Ovary (tissue), 9 donors: ENCODE measurements around the gene CDH20. TPM values are rescaled to one million over a fixed set of nuclear protein-coding genes. Genes with fewer than 3 reads are reported as not detected.

ENCODE experiments used
- DNase-seq, 5 donors: peaks; one replicate each; pipeline ENCODE4 v3.0.0-alpha.2; 2019 to 2020
- H3K27ac ChIP-seq, 2 donors: fragments of 200-600 bp; one replicate each; pipeline versions ENCODE4 v1.5.1 to v1.8.0; 2019 to 2022
- H3K27me3 ChIP-seq: fragments of 200-600 bp; one replicate; pipeline ENCODE4 v1.8.0; 2022
- H3K36me3 ChIP-seq: fragments of 200-600 bp; sonication (generic); one replicate; pipeline ENCODE4 v1.5.1; 2019
- H3K4me1 ChIP-seq: one replicate; pipeline ENCODE4 v1.8.1; 2013; ENCODE audit warnings: mild to moderate bottlenecking, moderate library complexity; ENCODE audit not compliant: insufficient read depth
- H3K4me3 ChIP-seq: fragments of 200-600 bp; sonication (generic); one replicate; pipeline ENCODE4 v1.5.1; 2017
- H3K9me3 ChIP-seq, 2 donors: fragments of 200-600 bp in 1 of 2; sonication (generic) in 1 of 2; one replicate each; pipeline versions ENCODE4 v1.5.1 to v1.8.1; 2013 to 2019; ENCODE audit warnings: mild to moderate bottlenecking in 1 of 2, moderate library complexity in 1 of 2
- EP300 ChIP-seq: sonication (generic); formaldehyde crosslinking; IDR thresholded peaks from one replicate; pipeline ENCODE4 v1.6.1; 2017; ENCODE audit warnings: antibody characterized with exemption
- POLR2A ChIP-seq: fragments of 450-650 bp; IDR thresholded peaks from one replicate; pipeline ENCODE4 v1.6.1; 2017; ENCODE audit warnings: antibody characterized with exemption, mild to moderate bottlenecking, moderate library complexity
- WGBS, 3 donors: extraction: QIAGEN DNeasy Blood & Tissue Kit in 1 of 3; methylation state at CpG; one replicate each; pipeline versions ENCODE4 v1.1.5 to v1.1.7; 2013 to 2017; 5-methylcytosine and 5-hydroxymethylcytosine counted together
- intact Hi-C, 4 donors: fragments of 100-400 bp; cut with DNase I; formaldehyde crosslinking; loops; one replicate each; pipeline versions ENCODE4 v1.11.0 to v1.15.1; 2022 to 2023
- polyA plus RNA-seq, 2 donors: library from polyadenylated mRNA; stranded (reverse); fragments of 200-250 nt in 1 of 2; fragments of 350-450 nt in 1 of 2; fragmentation: Illumina TruSeq in 1 of 2; extraction: RNeasy Lipid Tissue Mini Kit (QIAGEN cat#74804) in 1 of 2; gene quantifications; one replicate each; pipeline ENCODE4 v1.2.3, GENCODE V29; 2013 to 2014
- total RNA-seq, 7 donors: library from RNA; depleted of rRNA in 2 of 7; stranded (reverse); fragments of >200 nt in 2 of 7; fragmentation: NEBNext Ultra II Directional in 3 of 7; extraction: Animal tissue kit (Norgen Biotek cat#: 25700) in 3 of 7; gene quantifications; one replicate each; pipeline versions ENCODE4 v1.1.0 to v1.2.4, GENCODE V29; 2016 to 2023
- TF ChIP-seq, protein P1 (sequence below), 3 donors: fragments of 450-650 bp in 2 of 3; fragments of 200-600 bp in 1 of 3; IDR thresholded peaks; one replicate each; pipeline versions ENCODE4 v1.5.1 to v1.8.0; 2016 to 2022; ENCODE audit warnings: antibody characterized with exemption in 3 of 3, mild to moderate bottlenecking in 1 of 3
- donor health status: DM: no; HTN: no; CAD: no; lungs with moderate emphysema.
- donor health status: DM: no; HTN: no; CAD: no.
- donor health status: Bipolar disorder and iron deficiency.
- donor health status: DM: yes; HTN: yes; CAD: no.
- donor health status: DM: no; HTN: no; CAD: no.
- donor health status: DM: yes; HTN: yes; CAD: no.

The CDH20 gene
- total and polyA plus RNA-seq, 9 donors = under 0.01 to 0.07 (median 0.04) TPM; not detected in 5

GRCh38 chr18:61290616-61291015, 42.6 kb upstream of the CDH20 start:
- no peak for DNase-seq
- Histone ChIP-seq H3K27me3 (no peaks in the 10 kb centered on the region), H3K4me3 (no peak overlapping the region), H3K4me1 (no peaks in the 10 kb centered on the region), H3K27ac (no peak overlapping the region), H3K36me3 (no peaks in the 10 kb centered on the region), H3K9me3 (no peaks in the 10 kb centered on the region)
- intact Hi-C loops = no loop called here
- WGBS, 3 donors = 94 to 95% (median 94%) methylated on average over 5 of the region's 5 CpGs
- TF ChIP-seq POLR2A = no peak
- no peak for TF ChIP-seq EP300
- TF ChIP-seq, protein P1, sequence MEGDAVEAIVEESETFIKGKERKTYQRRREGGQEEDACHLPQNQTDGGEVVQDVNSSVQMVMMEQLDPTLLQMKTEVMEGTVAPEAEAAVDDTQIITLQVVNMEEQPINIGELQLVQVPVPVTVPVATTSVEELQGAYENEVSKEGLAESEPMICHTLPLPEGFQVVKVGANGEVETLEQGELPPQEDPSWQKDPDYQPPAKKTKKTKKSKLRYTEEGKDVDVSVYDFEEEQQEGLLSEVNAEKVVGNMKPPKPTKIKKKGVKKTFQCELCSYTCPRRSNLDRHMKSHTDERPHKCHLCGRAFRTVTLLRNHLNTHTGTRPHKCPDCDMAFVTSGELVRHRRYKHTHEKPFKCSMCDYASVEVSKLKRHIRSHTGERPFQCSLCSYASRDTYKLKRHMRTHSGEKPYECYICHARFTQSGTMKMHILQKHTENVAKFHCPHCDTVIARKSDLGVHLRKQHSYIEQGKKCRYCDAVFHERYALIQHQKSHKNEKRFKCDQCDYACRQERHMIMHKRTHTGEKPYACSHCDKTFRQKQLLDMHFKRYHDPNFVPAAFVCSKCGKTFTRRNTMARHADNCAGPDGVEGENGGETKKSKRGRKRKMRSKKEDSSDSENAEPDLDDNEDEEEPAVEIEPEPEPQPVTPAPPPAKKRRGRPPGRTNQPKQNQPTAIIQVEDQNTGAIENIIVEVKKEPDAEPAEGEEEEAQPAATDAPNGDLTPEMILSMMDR (IDR thresholded peaks at IDR 0.05) = no peak

DNA sequence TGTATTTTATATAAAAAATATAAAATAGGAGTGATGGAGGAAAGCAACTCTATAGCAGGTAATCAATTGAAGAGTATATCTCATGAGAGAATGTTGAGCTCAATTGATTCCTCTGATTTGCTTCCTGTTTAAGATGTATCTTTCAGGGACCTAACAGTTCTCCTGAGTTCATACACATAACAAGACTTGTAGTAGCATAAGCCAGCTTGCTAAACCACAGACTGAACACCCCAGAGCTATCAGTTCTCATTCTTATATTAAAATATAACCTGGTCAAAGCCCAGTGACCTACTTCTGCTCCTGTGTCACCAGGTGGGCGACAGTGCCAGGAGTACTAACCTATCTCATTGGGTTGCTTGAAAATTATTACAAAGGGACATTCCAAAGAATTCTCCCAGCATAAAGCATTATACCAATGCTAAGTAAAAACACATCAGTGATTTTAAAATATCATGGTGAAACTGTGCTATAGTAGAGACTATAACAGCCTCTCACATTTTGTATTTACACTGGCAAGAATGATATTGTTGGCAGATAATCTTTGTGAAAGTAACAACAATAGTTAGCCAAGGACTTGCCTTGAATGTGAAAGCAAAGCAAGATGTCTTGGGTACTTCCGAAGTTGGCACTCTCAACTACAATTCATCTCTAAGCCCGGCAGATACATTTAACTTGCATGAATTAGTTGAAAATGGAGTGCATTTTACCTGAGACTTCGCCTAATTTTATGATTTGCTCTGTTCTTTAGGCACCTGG, 40.8 kb upstream of the CDH20 start:
- Histone ChIP-seq H3K4me3 (no peak overlapping the region), H3K27me3 (no peaks in the 10 kb centered on the region), H3K36me3 (no peaks in the 10 kb centered on the region), H3K9me3 (no peaks in the 10 kb centered on the region), H3K4me1 (no peaks in the 10 kb centered on the region), H3K27ac (no peak overlapping the region)
- 66 to 81% (median 81%) methylated on average over 4 of the region's 4 CpGs for WGBS, 3 donors
- TF ChIP-seq EP300 = no peak
- intact Hi-C loops = no loop called here
- DNase-seq = no peak

- Histone ChIP-seq H3K4me1 (no peaks in the 10 kb centered on the region), H3K36me3 (no peaks in the 10 kb centered on the region), H3K27ac (no peak overlapping the region), H3K9me3 (no peaks in the 10 kb centered on the region), H3K27me3 (no peaks in the 10 kb centered on the region), H3K4me3 (no peak overlapping the region)
- intact Hi-C loops = no loop called here
- 84 to 95% (median 86%) methylated on average over 1 of the region's 1 CpG for WGBS, 3 donors
- no peak for DNase-seq
- no peak for TF ChIP-seq POLR2A
- TF ChIP-seq, protein P1 (IDR thresholded peaks at IDR 0.05) = no peak
- no peak for TF ChIP-seq EP300
Observed at GRCh38 chr18:61295153-61295552, 38.1 kb upstream of the CDH20 start.

DNA sequence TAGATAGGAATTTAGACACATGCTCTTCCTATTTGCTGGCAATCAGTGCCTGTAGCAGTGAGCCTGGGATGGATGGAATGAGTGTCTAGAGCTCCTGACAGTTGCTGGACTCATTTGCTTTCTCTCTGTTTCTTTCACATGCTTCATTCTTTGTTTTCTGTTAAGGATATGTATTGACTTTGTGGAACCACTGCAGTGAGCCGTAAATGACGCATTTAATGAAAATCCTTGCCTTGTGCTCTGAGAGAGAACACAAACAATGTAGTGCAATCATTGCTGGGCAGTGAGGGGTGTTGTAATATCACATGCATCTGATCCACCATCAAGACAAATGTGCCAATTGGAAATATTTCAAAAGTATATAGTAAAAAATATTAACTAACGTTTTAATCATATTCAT, 25.2 kb upstream of the CDH20 start:
- WGBS, 3 donors = 77 to 79% (median 79%) methylated on average over 3 of the region's 3 CpGs
- no peak for DNase-seq
- intact Hi-C loops = no loop called here

More for the DNA sequence above, 25.2 kb upstream of the CDH20 start:
- Histone ChIP-seq H3K27me3 (no peaks in the 10 kb centered on the region), H3K9me3 (no peaks in the 10 kb centered on the region), H3K4me1 (no peaks in the 10 kb centered on the region), H3K27ac (no peak overlapping the region), H3K4me3 (no peak overlapping the region), H3K36me3 (no peaks in the 10 kb centered on the region)
- TF ChIP-seq POLR2A = no peak
- TF ChIP-seq, protein P1 (IDR thresholded peaks at IDR 0.05) = no peak
